Activated CD4-positive, alpha-beta T cell treated with anti-CD3 and anti-CD28 coated beads, Interleukin-2, amount 50 U/mL, for 24 hours (primary cell): ENCODE measurements around the gene CHSY1.

Experiments used
- DNase-seq, 2 donors: peaks; one replicate each; pipeline ENCODE4 v3.0.0-alpha.2; 2020; ENCODE audit warnings: low read depth in 1 of 2, low spot score in 1 of 2

Gene CHSY1

GRCh38 chr15:101189409-101190091 lies 62.3 kb downstream of the CHSY1 start:
- DNase-seq: no peak

- DNase-seq: no peak
Measured at GRCh38 chr15:101188637-101189408, 63.0 kb downstream of the CHSY1 start.

GRCh38 chr15:101187820-101188636 lies 63.8 kb downstream of the CHSY1 start:
- DNase-seq: no peak

GRCh38 chr15:101185770-101186169 lies 66.1 kb downstream of the CHSY1 start:
- DNase-seq: no peak

- no peak for DNase-seq
Measured at GRCh38 chr15:101185336-101185735, 66.5 kb downstream of the CHSY1 start.

- no peak for DNase-seq
Measured at GRCh38 chr15:101184830-101185229, 67.0 kb downstream of the CHSY1 start.

GRCh38 chr15:101183931-101184305 lies 67.9 kb downstream of the CHSY1 start:
- no peak for DNase-seq

- no peak for DNase-seq
Measured at GRCh38 chr15:101183226-101183930, 68.5 kb downstream of the CHSY1 start.

GRCh38 chr15:101182215-101182614 lies 69.6 kb downstream of the CHSY1 start:
- DNase-seq: no peak

GRCh38 chr15:101181349-101181748 lies 70.5 kb downstream of the CHSY1 start:
- DNase-seq: no peak

- DNase-seq: no peak
Measured at GRCh38 chr15:101180620-101181307, 71.1 kb downstream of the CHSY1 start.

GRCh38 chr15:101179341-101180153 lies 72.3 kb downstream of the CHSY1 start:
- no peak for DNase-seq

GRCh38 chr15:101178931-101179330 lies 72.9 kb downstream of the CHSY1 start:
- no peak for DNase-seq

GRCh38 chr15:101178479-101178878 lies 73.4 kb downstream of the CHSY1 start:
- no peak for DNase-seq

- no peak for DNase-seq
Measured at GRCh38 chr15:101177866-101178265, 74.0 kb downstream of the CHSY1 start.

GRCh38 chr15:101176625-101177024 lies 75.2 kb downstream of the CHSY1 start:
- DNase-seq: no peak

GRCh38 chr15:101175401-101175800 lies 76.4 kb downstream of the CHSY1 start:
- no peak for DNase-seq

GRCh38 chr15:101174152-101174920 lies 77.5 kb downstream of the CHSY1 start:
- no peak for DNase-seq
